ENCODE measurements around the gene CENPE.

DNA sequence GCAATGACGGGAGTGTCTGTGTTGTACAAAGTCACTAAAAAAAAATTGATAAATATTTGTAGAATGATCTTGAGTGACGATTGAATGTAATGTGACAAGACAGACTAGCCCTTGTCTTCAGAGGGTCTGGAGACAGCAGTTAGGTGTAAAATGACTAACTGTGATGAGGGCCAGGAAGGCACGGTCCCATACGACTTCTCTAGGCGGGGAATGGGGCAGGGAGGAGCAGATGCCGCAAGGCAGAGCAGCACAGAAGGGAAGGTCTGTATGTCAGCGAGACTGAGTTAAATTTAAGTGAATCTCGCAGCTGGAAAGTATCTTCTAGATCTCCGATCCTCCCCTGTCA, 405 bp downstream of the CENPE start:
- TF ChIP-seq, protein P1, sequence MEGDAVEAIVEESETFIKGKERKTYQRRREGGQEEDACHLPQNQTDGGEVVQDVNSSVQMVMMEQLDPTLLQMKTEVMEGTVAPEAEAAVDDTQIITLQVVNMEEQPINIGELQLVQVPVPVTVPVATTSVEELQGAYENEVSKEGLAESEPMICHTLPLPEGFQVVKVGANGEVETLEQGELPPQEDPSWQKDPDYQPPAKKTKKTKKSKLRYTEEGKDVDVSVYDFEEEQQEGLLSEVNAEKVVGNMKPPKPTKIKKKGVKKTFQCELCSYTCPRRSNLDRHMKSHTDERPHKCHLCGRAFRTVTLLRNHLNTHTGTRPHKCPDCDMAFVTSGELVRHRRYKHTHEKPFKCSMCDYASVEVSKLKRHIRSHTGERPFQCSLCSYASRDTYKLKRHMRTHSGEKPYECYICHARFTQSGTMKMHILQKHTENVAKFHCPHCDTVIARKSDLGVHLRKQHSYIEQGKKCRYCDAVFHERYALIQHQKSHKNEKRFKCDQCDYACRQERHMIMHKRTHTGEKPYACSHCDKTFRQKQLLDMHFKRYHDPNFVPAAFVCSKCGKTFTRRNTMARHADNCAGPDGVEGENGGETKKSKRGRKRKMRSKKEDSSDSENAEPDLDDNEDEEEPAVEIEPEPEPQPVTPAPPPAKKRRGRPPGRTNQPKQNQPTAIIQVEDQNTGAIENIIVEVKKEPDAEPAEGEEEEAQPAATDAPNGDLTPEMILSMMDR (IDR thresholded peaks at IDR 0.05): no peak
- no peak for TF ChIP-seq POLR2A (IDR thresholded peaks at IDR 0.05)
